ENCODE measurements around the gene MCTP1. TPM values are rescaled to one million over a fixed set of nuclear protein-coding genes. Genes with fewer than 3 reads are reported as not detected.

Gene MCTP1
- total and polyA plus RNA-seq, 2 of the 13 experiments (the other 11 are each of a cell fraction or from before 2014, with no cell fraction given) = 0.15 to 0.48 TPM

- Histone ChIP-seq H2AFZ (ENCODE audit: low read length) (no peak overlapping the region), H4K20me1 (ENCODE audit: insufficient read depth, low read length) (no peaks in the 10 kb centered on the region), H3K27me3 (ENCODE audit: control insufficient read depth in 1 of 2, insufficient read depth in 2 of 2, low read length in 2 of 2) (no peaks in the 10 kb centered on the region), H3K79me2 (ENCODE audit: insufficient read depth, low read length) (no peaks in the 10 kb centered on the region), H3K4me1 (ENCODE audit: insufficient read depth, low read length) (no peaks in the 10 kb centered on the region), H3K4me3 (replicated peaks in 1 of 3; ENCODE audit: insufficient read depth in 1 of 3, low read depth in 2 of 3, low read length in 3 of 3) (no peak overlapping the region), H3K36me3 (replicated peaks in 1 of 2; ENCODE audit: control insufficient read depth in 1 of 2, insufficient read depth in 2 of 2, low read length in 2 of 2) (no peaks in the 10 kb centered on the region), H3K27ac (ENCODE audit: extremely low read length, insufficient read depth, low read length) (no peak overlapping the region), H3K9me3 (ENCODE audit: low read length) (no peaks in the 10 kb centered on the region), H3K9ac (ENCODE audit: insufficient read depth, low read depth, low read length) (no peak overlapping the region), H3K4me2 (ENCODE audit: low read depth, low read length) (no peak overlapping the region)
- WGBS (ENCODE audit: low lambda C conversion rate) = 43% methylated on average over 1 of the region's 1 CpG
- ChIA-PET CTCF (ENCODE audit: low intra/inter-chr PET ratio, low total read pairs) (no interaction called here), POLR2A (no interaction called here)
- DNase-seq (ENCODE audit: low spot score) (no peak), FAIRE-seq (no peak), ATAC-seq (no peak)
- intact Hi-C loops (cut with micrococcal nuclease; ENCODE audit: unreplicated experiment) = no loop called here
- BruUV-seq (replicated peaks) = no TSS peak
- in situ Hi-C loops (cut with HindIII; ENCODE audit: extremely low pct_ligation_motif_present, low pct_unique_long_range_greater_than_20kb) = no loop called here
- no peak for TF ChIP-seq ZNF589 (CRISPR knock-in tag; conservative IDR thresholded peaks at IDR 0.05)
- TF ChIP-seq ZNF136 (CRISPR knock-in tag; IDR thresholded peaks at IDR 0.05; ENCODE audit: low read depth) = no peak
- no peak for TF ChIP-seq ZNF569 (CRISPR knock-in tag; IDR thresholded peaks at IDR 0.05; ENCODE audit: borderline replicate concordance)
- no peak for TF ChIP-seq GPN1 (CRISPR knock-in tag; IDR thresholded peaks at IDR 0.05; ENCODE audit: borderline replicate concordance)
- no peak for TF ChIP-seq STAG1 (CRISPR knock-in tag; IDR thresholded peaks at IDR 0.05)
- TF ChIP-seq GMEB1 (CRISPR knock-in tag; IDR thresholded peaks at IDR 0.05; ENCODE audit: borderline replicate concordance) = no peak
- TF ChIP-seq NR3C1 (CRISPR knock-in tag; IDR thresholded peaks at IDR 0.05) = no peak
Observed at GRCh38 chr5:94746731-94747124, 538.2 kb downstream of the MCTP1 start.
